ENCODE measurements around the gene DDR2.

Gene DDR2

DNA sequence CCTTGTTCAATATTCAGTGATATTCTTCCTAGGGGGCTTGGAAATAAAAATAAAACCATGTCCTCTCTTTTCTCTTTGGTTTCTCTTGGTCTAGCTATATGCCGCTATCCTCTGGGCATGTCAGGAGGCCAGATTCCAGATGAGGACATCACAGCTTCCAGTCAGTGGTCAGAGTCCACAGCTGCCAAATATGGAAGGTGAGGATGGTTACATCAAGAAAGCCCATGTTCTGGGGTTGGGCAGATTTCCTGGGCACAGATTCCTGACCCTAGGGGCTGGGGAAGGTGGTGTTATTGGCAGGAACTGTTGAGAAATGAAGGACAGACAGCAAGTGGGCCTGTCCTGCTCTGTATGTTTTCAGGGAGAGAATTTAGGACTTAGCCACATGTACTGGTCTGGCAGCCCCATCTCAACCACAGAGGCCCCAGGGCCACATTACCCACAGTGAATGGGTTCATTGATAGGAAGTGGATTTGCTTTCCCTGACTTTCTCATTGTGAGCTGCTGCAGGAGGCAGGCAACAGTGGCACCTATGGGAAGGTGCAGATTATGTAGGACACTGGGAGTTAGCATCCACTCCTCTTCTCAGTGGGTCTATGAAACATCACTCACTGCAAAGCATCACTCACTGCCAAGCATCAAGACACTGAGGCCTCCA lies 120.9 kb downstream of the DDR2 start:
- Histone ChIP-seq H4K20me1 (ENCODE audit: insufficient read depth, low read length) (no peaks in the 10 kb centered on the region), H3K9me3 (replicated peaks; ENCODE audit: insufficient read depth, low read length) (no peaks in the 10 kb centered on the region), H3F3A (ENCODE audit: insufficient read depth, low read length) (no peaks in the 10 kb centered on the region), H3K4me1 (ENCODE audit: low read length) (no peaks in the 10 kb centered on the region), H3K79me2 (ENCODE audit: low read length) (no peaks in the 10 kb centered on the region), H3K27me3 (replicated peaks; ENCODE audit: insufficient read depth, low read length) (no peaks in the 10 kb centered on the region), H3K27ac (ENCODE audit: low read length) (no peak overlapping the region), H3K9me2 (replicated peaks; ENCODE audit: insufficient read depth, low read length) (no peaks in the 10 kb centered on the region), H2AFZ (ENCODE audit: low read length) (no peak overlapping the region), H3K9ac (ENCODE audit: low read length) (no peak overlapping the region), H3K36me3 (replicated peaks; ENCODE audit: insufficient read depth, low read length) (no peaks in the 10 kb centered on the region), H3K4me3 (ENCODE audit: low read length) (no peak overlapping the region), H3K4me2 (ENCODE audit: low read depth, low read length) (no peak overlapping the region)
- TF ChIP-seq EZH2 (optimal IDR thresholded peaks at IDR 0.05; ENCODE audit: low read depth, low read length) = no peak
- no peak for TF ChIP-seq EZH2phosphoT487 (IDR thresholded peaks at IDR 0.05; ENCODE audit: low read length)
- TF ChIP-seq CTCF (IDR thresholded peaks at IDR 0.05; ENCODE audit: low read length) = no peak
- DNase-seq = no peak

GRCh38 chr1:162753998-162754585 lies 121.8 kb downstream of the DDR2 start:
- no peaks in the 10 kb centered on the region for H3K27me3 ChIP-seq (replicated peaks; ENCODE audit: insufficient read depth, low read length)
- no peak for TF ChIP-seq EZH2phosphoT487 (IDR thresholded peaks at IDR 0.05; ENCODE audit: low read length)
- TF ChIP-seq EZH2 (optimal IDR thresholded peaks at IDR 0.05; ENCODE audit: low read depth, low read length) = no peak
- TF ChIP-seq CTCF (IDR thresholded peaks at IDR 0.05; ENCODE audit: low read length) = no peak
- no peaks in the 10 kb centered on the region for H3K36me3 ChIP-seq (replicated peaks; ENCODE audit: insufficient read depth, low read length)
- H4K20me1 ChIP-seq (ENCODE audit: insufficient read depth, low read length) = no peaks in the 10 kb centered on the region
- no peak overlapping the region for H2AFZ ChIP-seq (ENCODE audit: low read length)
- no peak for DNase-seq
- H3K79me2 ChIP-seq (ENCODE audit: low read length) = no peaks in the 10 kb centered on the region
- H3K9me3 ChIP-seq (replicated peaks; ENCODE audit: insufficient read depth, low read length) = no peaks in the 10 kb centered on the region
- H3K4me3 ChIP-seq (ENCODE audit: low read length) = no peak overlapping the region
- H3K4me2 ChIP-seq (ENCODE audit: low read depth, low read length) = no peak overlapping the region
- H3K9ac ChIP-seq (ENCODE audit: low read length) = no peak overlapping the region
- H3K9me2 ChIP-seq (replicated peaks; ENCODE audit: insufficient read depth, low read length) = no peaks in the 10 kb centered on the region
- H3F3A ChIP-seq (ENCODE audit: insufficient read depth, low read length) = no peaks in the 10 kb centered on the region
- no peak overlapping the region for H3K27ac ChIP-seq (ENCODE audit: low read length)
- no peaks in the 10 kb centered on the region for H3K4me1 ChIP-seq (ENCODE audit: low read length)

GRCh38 chr1:162755306-162755705 lies 123.0 kb downstream of the DDR2 start:
- Histone ChIP-seq H3K36me3 (replicated peaks; ENCODE audit: insufficient read depth, low read length) (no peaks in the 10 kb centered on the region), H3K9ac (ENCODE audit: low read length) (no peak overlapping the region), H3F3A (ENCODE audit: insufficient read depth, low read length) (no peaks in the 10 kb centered on the region), H3K79me2 (ENCODE audit: low read length) (no peaks in the 10 kb centered on the region), H4K20me1 (ENCODE audit: insufficient read depth, low read length) (no peaks in the 10 kb centered on the region), H3K4me1 (ENCODE audit: low read length) (no peaks in the 10 kb centered on the region), H3K9me3 (replicated peaks; ENCODE audit: insufficient read depth, low read length) (no peaks in the 10 kb centered on the region), H3K9me2 (replicated peaks; ENCODE audit: insufficient read depth, low read length) (no peaks in the 10 kb centered on the region), H3K27me3 (replicated peaks; ENCODE audit: insufficient read depth, low read length) (no peaks in the 10 kb centered on the region), H3K4me2 (ENCODE audit: low read depth, low read length) (no peak overlapping the region), H3K4me3 (ENCODE audit: low read length) (no peak overlapping the region), H3K27ac (ENCODE audit: low read length) (no peak overlapping the region), H2AFZ (ENCODE audit: low read length) (no peak overlapping the region)
- TF ChIP-seq EZH2phosphoT487 (IDR thresholded peaks at IDR 0.05; ENCODE audit: low read length) = no peak
- DNase-seq = no peak

DNA sequence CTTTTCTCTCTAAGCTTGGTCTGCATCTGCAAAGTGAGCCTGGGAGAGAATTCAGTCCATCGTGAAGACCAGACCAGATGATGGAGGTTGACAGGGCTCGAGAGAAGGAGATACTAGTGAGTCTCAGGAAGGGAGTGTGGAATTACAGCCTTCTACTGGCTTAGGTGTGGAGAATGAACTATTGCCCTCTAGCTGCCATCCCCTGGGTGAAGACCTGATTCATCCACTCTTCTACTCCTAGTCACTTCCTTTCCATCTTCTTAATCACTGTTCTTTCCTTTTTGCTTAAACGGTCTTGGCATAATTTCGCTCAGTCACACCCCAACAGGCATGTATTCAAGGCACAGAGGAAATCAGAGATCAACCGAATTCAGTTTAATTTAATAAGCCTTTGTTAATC lies 124.3 kb downstream of the DDR2 start:
- H3F3A ChIP-seq (ENCODE audit: insufficient read depth, low read length) = no peaks in the 10 kb centered on the region
- TF ChIP-seq CTCF (IDR thresholded peaks at IDR 0.05; ENCODE audit: low read length) (no peak), EZH2phosphoT487 (IDR thresholded peaks at IDR 0.05; ENCODE audit: low read length) (no peak), EZH2 (optimal IDR thresholded peaks at IDR 0.05; ENCODE audit: low read depth, low read length) (no peak)
- H3K4me3 ChIP-seq (ENCODE audit: low read length) = no peak overlapping the region
- no peak overlapping the region for H3K27ac ChIP-seq (ENCODE audit: low read length)
- no peaks in the 10 kb centered on the region for H3K79me2 ChIP-seq (ENCODE audit: low read length)
- H4K20me1 ChIP-seq (ENCODE audit: insufficient read depth, low read length) = no peaks in the 10 kb centered on the region
- H3K9ac ChIP-seq (ENCODE audit: low read length) = no peak overlapping the region
- H3K4me1 ChIP-seq (ENCODE audit: low read length) = no peaks in the 10 kb centered on the region
- H3K9me2 ChIP-seq (replicated peaks; ENCODE audit: insufficient read depth, low read length) = no peaks in the 10 kb centered on the region
- no peaks in the 10 kb centered on the region for H3K9me3 ChIP-seq (replicated peaks; ENCODE audit: insufficient read depth, low read length)
- H2AFZ ChIP-seq (ENCODE audit: low read length) = no peak overlapping the region
- no peak overlapping the region for H3K4me2 ChIP-seq (ENCODE audit: low read depth, low read length)
- no peaks in the 10 kb centered on the region for H3K27me3 ChIP-seq (replicated peaks; ENCODE audit: insufficient read depth, low read length)
- no peaks in the 10 kb centered on the region for H3K36me3 ChIP-seq (replicated peaks; ENCODE audit: insufficient read depth, low read length)
- no peak for DNase-seq
